RWPE2 (cell line): ENCODE data around the gene TBC1D20.
A peak's percentile ranks its signal among the peaks of the same experiment; 100 is the strongest.
"Not testable (repeated sequence)": the region's sequence is repeated elsewhere in the genome, so short reads cannot be mapped to it uniquely, and the experiment has no call there.

Experiments
- ATAC-seq: fragments of 200-7000 bp; cut with Tn5 transposase; 3 replicates; pipeline ENCODE4 v1.9.1; 2021; ENCODE audit warnings: low read depth
- DNase-seq: peaks from one replicate; pipeline ENCODE4 v3.0.0-alpha.2; 2020; ENCODE audit warnings: low spot score
- H3K27ac ChIP-seq: fragments of 450-650 bp; 2 replicates; pipeline ENCODE4 v1.5.1; 2017; ENCODE audit warnings: mild to moderate bottlenecking; ENCODE audit not compliant: poor library complexity, severe bottlenecking
- H3K27me3 ChIP-seq: fragments of 250-450 bp; sonication (Bioruptor Pico); 2 replicates; pipeline ENCODE4 v1.5.1; 2021; ENCODE audit warnings: mild to moderate bottlenecking, moderate library complexity; ENCODE audit not compliant: insufficient read depth, poor library complexity, severe bottlenecking
- H3K36me3 ChIP-seq: fragments of 250-450 bp; sonication (Bioruptor Pico); 2 replicates; pipeline ENCODE4 v1.5.1; 2020; ENCODE audit warnings: low read depth, mild to moderate bottlenecking, moderate library complexity
- H3K4me1 ChIP-seq: fragments of 250-450 bp; sonication (Bioruptor Pico); 2 replicates; pipeline ENCODE4 v1.5.1; 2021; ENCODE audit warnings: mild to moderate bottlenecking, moderate library complexity; ENCODE audit not compliant: insufficient read depth, poor library complexity, severe bottlenecking
- H3K4me3 ChIP-seq: fragments of 250-450 bp; sonication (Bioruptor Pico); 2 replicates; pipeline ENCODE4 v1.5.1; 2021; ENCODE audit warnings: mild to moderate bottlenecking, moderate library complexity; ENCODE audit not compliant: severe bottlenecking
- H3K9me3 ChIP-seq: fragments of 250-450 bp; sonication (Bioruptor Pico); 2 replicates; pipeline ENCODE4 v1.5.1; 2021; ENCODE audit warnings: mild to moderate bottlenecking, moderate library complexity; ENCODE audit not compliant: severe bottlenecking
- CTCF ChIP-seq: fragments of 450-650 bp; IDR thresholded peaks from one replicate; pipeline ENCODE4 v1.5.1; 2017; ENCODE audit warnings: mild to moderate bottlenecking, moderate library complexity; ENCODE audit not compliant: poor library complexity, severe bottlenecking

The TBC1D20 gene

GRCh38 chr20:461254-462198 lies 807 bp downstream of the TBC1D20 start:
- no peak for TF ChIP-seq CTCF
- Histone ChIP-seq H3K27me3 (no peaks in the 10 kb centered on the region), H3K36me3 (peaks cover 29% of the 10 kb centered on the region), H3K4me3 (peak overlapping the region; percentile 95), H3K4me1 (peaks cover 10% of the 10 kb centered on the region), H3K9me3 (no peaks in the 10 kb centered on the region), H3K27ac (peak overlapping the region; percentile 56)
- peak; percentile 64 for ATAC-seq
- no peak for DNase-seq

GRCh38 chr20:460707-461106 lies 1.6 kb downstream of the TBC1D20 start:
- H3K9me3 ChIP-seq: no peaks in the 10 kb centered on the region
- peak overlapping the region; percentile 95 for H3K4me3 ChIP-seq
- peaks cover 29% of the 10 kb centered on the region for H3K36me3 ChIP-seq
- ATAC-seq (no peak), DNase-seq (no peak)
- peaks cover 10% of the 10 kb centered on the region for H3K4me1 ChIP-seq
- no peak overlapping the region for H3K27ac ChIP-seq
- H3K27me3 ChIP-seq: no peaks in the 10 kb centered on the region
- TF ChIP-seq CTCF: no peak

- no peaks in the 10 kb centered on the region for H3K27me3 ChIP-seq
- H3K27ac ChIP-seq: no peak overlapping the region
- peaks cover 10% of the 10 kb centered on the region for H3K4me1 ChIP-seq
- H3K4me3 ChIP-seq: no peak overlapping the region
- TF ChIP-seq CTCF: no peak
- H3K9me3 ChIP-seq: no peaks in the 10 kb centered on the region
- H3K36me3 ChIP-seq: peaks cover 33% of the 10 kb centered on the region
- ATAC-seq (no peak), DNase-seq (no peak)
Observed at GRCh38 chr20:460180-460579, 2.2 kb downstream of the TBC1D20 start.

GRCh38 chr20:458776-459175 lies 3.6 kb downstream of the TBC1D20 start:
- no peak for TF ChIP-seq CTCF
- ATAC-seq (no peak), DNase-seq (no peak)
- Histone ChIP-seq H3K9me3 (no peaks in the 10 kb centered on the region), H3K4me3 (no peak overlapping the region), H3K27me3 (no peaks in the 10 kb centered on the region), H3K36me3 (peaks cover 38% of the 10 kb centered on the region), H3K27ac (no peak overlapping the region), H3K4me1 (peaks cover 10% of the 10 kb centered on the region)

GRCh38 chr20:454951-455350 lies 7.4 kb downstream of the TBC1D20 start:
- no peak overlapping the region for H3K27ac ChIP-seq
- no peaks in the 10 kb centered on the region for H3K4me1 ChIP-seq
- H3K9me3 ChIP-seq: no peaks in the 10 kb centered on the region
- no peak for TF ChIP-seq CTCF
- H3K4me3 ChIP-seq: no peak overlapping the region
- DNase-seq (no peak), ATAC-seq (no peak)
- no peaks in the 10 kb centered on the region for H3K27me3 ChIP-seq
- H3K36me3 ChIP-seq: peaks cover 45% of the 10 kb centered on the region

- not testable (repeated sequence) for H3K27me3 ChIP-seq, ATAC-seq, H3K9me3 ChIP-seq, DNase-seq, H3K4me3 ChIP-seq, H3K27ac ChIP-seq, H3K4me1 ChIP-seq
- H3K36me3 ChIP-seq: peaks cover 40% of the 10 kb centered on the region
Observed at GRCh38 chr20:452021-452420, 10.3 kb downstream of the TBC1D20 start.
